Sciatic nerve (tissue), 2 donors: Measurements from ENCODE around the gene SLC25A23. TPM values are rescaled to one million over a fixed set of nuclear protein-coding genes. Genes with fewer than 3 reads are reported as not detected.

Source experiments
- ATAC-seq: fragments of 200-7000 bp; cut with Tn5 transposase; one replicate; pipeline ENCODE4 v1.9.1; 2020; ENCODE audit warnings: mild to moderate bottlenecking, moderate library complexity
- DNase-seq: peaks from one replicate; pipeline ENCODE4 v3.0.0-alpha.2; 2020; ENCODE audit warnings: low spot score
- intact Hi-C: fragments of 100-400 bp; cut with DNase I; formaldehyde crosslinking; loops from one replicate; pipeline ENCODE4 v1.14.2; 2022
- total RNA-seq: library from RNA; stranded (reverse); fragmentation: NEBNext Ultra II Directional; extraction: Animal tissue kit (Norgen Biotek cat#: 25700); gene quantifications from one replicate; pipeline ENCODE4 v1.2.1, GENCODE V29; 2021
- donor health status: DM: no; HTN: no; CAD: no.
- donor health status: DM: no; HTN: no; CAD: no.

Gene SLC25A23
- total RNA-seq, 1 donor from 2014 or later: 61.9 TPM

DNA sequence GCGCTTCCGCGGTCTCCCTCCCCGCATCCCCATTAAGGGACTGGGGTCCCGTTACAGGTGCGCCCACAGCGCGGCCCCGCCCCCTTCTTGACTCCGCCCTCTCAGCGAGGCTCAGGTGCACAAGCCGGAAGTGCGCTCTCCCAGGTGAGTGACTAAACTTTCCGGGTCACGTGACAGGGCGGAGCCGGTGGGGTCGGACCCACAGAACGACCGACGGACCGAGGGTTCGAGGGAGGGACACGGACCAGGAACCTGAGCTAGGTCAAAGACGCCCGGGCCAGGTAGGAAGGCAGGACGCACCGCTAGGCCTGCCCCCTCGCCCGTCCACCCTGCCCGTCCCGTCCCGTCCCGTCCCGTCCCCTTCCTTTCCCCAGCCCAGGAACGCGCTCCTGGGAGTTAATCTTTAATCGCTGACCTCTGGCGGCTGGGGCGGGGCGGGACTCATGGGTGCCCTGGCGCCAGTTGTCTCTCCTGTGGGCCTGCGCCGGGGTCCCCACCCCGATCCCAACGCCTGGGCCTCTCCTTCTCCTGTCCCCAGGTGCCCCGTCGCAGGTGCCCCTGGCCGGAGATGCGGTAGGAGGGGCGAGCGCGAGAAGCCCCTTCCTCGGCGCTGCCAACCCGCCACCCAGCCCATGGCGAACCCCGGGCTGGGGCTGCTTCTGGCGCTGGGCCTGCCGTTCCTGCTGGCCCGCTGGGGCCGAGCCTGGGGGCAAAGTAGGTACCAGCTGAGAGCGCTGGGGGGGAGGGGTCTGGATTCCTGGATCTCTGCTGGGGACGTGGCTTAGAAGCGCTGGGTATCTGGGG, 4.7 kb upstream of the SLC25A23 start, which contains the start of gene CRB3:
TSS of gene CRB3 (plus strand) at position 202 of the 804 bp plus-strand sequence. CDS start at position 633, 431 bp downstream.
- no peak for DNase-seq
- no peak for ATAC-seq
- intact Hi-C loops: no loop called here

DNA sequence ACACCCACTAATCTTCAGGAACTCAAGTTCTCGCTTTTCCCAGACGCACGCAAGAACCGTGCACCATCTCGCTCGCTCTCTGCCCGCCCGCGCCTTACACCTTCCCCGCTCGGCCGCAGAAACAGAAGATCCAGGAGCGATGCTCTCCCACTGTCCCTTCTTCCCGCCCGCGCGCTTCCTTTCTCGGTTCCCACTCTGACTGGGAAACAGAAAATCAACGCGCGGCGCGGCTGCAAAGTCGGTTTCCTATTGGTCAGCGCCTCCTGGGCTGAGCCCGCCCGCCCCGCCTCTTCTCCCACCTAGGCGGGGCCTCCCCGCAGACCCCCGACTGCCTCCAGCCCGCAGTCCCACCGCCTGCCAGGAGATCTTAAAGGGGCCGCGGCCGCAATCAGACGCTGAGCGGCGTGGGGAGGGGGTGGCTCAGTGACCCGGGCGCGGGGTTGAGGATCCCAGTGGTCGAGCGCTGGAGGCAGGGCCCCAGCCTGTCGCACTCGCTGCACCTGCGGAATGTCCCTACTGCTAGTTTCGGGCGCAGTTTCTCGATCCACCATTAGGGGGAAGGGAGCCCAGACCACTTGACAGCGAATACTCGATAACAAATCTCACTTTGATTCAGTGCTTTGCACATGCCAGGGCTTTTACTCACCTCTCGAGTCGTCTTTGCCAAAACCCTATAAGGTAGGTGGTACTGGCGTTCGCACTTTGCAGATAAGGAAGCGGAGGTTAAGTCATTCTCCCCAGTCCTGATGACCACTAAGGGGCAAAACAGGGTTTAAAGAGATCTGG, 700 bp upstream of the SLC25A23 start:
- intact Hi-C loops: no loop called here
- ATAC-seq: peak; percentile 97
- peak; percentile 98 for DNase-seq

DNA sequence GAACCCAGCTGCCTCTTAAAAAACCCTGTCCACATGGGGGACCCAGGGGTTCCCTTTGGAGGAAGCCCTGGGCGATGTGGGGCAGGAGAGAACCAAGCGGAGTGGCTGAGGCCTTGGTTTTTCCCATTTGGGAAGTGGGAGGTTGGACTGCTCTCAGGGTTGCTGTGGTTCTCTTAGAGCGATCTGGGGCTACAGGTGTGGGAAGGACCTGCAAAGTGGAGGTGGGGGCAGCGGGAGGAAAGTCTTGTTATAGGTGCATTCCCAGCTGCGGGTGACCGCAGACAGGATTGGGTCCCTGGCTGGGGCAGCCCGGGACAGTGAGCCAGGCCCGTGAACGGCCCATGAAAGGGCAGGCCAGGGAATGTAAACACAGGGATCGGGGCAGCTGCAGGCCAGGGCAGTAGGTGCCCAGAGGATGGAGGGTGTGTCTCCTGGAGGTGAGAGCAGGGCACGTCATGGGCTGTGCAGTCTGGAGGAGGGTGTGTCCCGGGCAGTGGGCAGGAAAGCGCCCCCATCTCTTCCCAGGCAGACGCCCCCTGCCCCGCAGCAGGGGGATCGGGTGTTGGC, 814 bp downstream of the SLC25A23 start:
- no peak for ATAC-seq
- DNase-seq: no peak
- intact Hi-C loops: no loop called here

DNA sequence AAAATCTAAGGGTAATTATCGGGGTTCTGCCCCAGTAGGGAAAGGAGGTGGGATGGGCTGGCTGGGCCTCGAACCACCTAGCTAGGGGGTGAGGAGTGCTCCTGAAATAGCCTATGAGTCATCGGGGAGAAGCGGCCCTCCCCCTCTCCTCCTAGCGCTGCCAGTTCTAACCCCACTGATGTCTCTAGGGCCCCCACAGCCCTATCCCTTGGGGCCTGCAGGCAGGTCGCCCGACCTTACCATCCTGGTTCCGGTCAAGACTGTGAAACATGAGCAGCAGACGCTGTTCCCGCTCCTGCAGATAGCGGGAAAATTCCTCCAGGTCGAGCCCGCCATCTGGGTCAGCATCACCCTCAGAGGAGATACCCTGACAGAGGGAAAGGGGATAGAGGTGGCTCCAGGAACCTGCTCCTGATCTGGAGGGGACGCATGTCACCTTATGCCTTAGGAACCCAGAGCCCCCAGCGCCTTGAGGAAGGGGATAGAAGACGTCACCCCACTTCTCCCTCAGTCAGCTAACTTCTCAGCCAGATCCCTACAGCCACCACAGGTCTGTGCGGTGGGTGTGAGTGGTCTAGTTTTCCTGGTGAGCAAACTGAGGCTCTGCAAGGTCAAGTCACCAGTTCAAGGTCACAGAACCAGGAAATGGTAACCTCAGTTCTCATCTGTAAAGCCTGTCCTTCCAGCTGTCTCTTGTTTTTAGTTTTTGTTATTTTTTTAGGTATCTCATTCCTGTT, 1.5 kb downstream of the SLC25A23 start:
- DNase-seq (no peak), ATAC-seq (no peak)
- intact Hi-C loops: loop anchor here (2.0 kb wide), 1 partner anchor 31 kb away; no protein-coding TSS in a partner anchor

DNA sequence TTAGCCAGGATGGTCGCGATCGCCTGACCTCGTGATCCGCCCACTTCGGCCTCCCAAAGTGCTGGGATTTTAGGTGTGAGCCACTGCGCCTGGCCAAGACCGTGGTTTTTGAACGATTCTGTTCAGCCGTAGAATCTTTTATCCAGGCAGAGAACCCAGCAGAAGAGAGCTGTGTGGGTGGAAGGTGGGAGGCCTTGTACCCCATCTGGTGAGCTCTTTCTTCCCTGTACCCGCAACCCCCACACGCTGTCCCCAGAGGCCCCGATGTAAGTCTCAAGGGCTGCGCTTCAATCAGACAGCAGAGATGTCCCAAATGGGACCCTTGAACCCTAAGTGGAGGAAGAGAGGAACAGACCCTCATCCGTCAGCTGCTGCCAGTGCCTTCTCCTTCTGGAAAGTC, 3.7 kb downstream of the SLC25A23 start:
- ATAC-seq (no peak), DNase-seq (no peak)
- intact Hi-C loops: loop anchor here (2.0 kb wide), 1 partner anchor 29 kb away; no protein-coding TSS in a partner anchor

DNA sequence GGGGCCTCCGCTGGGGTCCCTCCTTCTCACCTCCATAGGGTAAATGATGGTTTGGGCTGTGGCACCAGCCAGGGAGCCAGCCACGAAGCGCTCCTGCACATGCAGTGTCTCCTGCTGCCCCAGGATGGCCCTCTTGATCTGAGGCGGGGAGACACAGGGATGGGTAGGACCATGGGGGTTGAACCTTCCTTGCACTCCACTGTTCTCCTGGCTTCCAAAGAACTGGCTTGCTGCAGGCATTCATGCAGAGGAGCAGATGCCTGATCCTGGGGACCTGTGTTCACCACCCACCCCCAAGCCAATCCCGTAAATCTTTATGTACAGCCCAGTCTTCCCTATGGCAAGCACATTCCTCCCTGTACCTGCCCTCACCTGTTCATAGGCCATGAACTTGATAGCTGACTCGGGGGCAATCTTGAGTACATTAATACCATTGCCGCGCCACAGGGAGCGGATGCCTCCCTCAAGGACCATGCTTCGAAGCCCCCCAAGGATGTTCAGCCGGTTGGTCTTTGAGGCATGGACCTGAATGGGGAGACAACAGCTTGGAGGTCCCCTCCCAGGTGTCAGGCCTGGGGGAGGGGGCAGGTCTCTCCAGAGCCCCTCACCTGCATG, 5.5 kb downstream of the SLC25A23 start:
- ATAC-seq: no peak
- intact Hi-C loops: no loop called here
- no peak for DNase-seq

DNA sequence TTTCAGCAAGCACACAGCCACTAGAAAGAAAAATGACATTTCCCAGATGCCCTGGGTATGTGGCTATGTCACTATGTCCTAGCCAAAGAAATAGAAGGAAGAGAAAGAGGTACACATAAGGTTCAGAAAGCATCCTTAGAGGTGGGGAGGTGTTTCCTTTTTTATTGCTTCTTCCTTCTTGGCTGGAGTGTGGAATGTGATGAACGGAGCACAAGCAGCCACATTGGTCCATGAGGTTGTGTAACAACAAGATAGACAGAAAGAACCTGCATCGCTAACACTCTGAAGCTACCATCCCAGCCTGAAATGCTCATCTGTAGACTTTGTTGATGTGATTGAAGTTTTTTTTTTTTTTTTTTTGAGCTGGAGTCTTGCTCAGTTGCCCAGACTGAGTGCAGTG, 6.7 kb downstream of the SLC25A23 start:
- DNase-seq (no peak), ATAC-seq (no peak)
- intact Hi-C loops: no loop called here

DNA sequence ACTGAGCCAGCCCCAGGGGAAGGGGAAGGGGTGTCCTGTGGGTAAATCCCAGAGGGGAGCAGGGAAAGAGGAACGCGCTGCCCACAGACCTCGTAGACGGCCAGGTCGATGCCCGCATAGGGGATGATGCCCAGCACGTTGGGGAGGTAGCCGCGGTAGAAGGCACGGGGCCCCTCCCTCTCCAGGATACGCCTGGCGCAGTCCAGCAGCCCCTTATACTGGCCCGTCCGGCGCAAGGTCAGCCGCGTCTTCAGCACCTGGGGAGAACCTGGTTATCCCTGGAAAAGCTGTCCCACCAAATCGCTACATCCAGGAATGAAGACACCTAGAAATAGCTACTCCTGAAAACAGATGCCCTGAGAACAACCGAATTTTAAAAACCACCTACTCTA, 7.4 kb downstream of the SLC25A23 start:
- no peak for DNase-seq
- ATAC-seq: no peak
- intact Hi-C loops: no loop called here

DNA sequence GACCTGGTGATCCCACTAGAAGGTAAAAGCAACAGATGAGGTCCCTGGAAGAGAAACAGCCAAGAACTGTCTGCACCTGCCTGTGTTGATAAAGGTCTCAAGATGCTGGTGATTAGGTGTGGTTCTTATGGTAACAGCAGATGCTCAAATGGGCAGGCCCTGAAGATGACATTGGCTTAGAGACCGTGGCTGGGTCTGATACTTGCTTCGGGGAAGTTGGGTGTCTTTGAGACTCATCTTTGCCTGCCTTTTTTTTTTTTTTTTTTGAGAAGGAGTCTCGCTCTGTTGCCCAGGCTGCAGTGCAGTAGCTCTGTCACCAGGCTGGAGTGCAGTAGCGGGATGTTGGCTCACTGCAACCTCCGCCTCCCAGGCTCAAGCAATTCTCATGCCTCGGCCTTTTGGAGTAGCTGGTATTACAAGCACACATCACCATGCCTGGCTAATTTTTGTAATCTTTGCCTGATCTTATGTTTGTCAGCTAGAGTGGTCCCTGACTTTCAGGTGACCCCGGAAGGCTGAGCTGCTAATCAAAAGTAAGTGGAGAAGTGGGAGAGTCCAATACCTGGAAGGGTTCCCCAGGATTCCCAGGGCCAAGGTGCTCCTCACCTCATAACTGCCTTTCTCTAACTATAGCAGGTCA, 7.9 kb downstream of the SLC25A23 start:
- intact Hi-C loops: no loop called here
- no peak for ATAC-seq
- DNase-seq: no peak

DNA sequence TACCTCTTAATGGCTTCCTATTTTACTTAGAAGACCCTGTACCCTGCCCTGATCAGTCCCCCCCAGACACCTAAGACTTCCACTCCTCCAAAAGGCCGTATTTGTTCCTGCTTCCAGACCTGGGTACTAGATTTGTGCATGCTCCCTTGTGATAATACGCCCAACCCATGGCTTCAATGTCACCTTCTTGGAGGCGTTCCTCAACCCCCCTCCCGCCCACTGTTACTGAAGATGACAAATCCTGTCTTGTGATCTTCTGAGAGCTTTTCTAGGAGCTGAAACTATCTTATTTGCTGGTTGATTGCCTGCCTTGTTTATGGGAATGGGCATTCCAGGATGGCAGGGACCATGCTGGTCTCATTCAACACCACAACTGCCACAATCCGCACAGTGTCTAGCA, 9.4 kb downstream of the SLC25A23 start:
- intact Hi-C loops: no loop called here
- ATAC-seq (no peak), DNase-seq (no peak)

DNA sequence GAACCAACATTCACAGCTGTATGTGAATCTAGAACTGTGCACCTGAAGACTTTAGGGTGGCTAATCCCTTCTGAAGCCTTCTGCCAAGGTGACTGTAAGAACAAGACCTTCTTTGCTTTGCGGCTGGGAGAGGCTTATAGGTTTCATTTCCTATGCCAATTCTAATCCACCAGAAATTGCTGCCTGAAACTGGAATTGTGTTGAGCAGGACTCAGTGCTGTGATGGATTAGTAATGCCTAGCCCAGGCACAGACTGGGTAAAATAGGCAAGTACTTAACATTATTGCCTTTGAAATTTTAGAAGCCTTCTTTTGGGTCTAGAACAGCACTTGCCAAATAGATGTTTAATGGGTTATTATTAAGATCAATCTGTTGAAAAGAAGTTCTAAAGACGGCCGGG, 11.5 kb downstream of the SLC25A23 start:
- no peak for ATAC-seq
- no peak for DNase-seq
- intact Hi-C loops: no loop called here

DNA sequence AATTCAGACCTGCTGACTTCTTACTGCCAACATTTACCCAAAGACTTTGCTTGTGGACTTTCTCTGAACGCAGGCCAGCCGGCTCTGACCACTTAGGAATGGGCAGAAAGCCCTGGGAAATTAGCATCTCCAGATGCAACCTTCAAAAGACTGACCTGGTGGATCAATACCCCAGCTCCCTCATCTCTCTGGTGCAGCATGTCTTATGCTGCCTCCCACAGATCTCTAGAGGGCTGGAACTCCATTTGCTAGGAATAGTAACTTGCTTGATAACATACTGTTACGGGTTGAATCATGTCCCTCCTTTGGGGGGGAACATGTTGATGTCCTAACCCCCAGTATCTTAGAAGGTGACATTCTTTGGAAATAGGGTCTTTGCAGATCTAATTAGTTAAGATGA, 13.1 kb downstream of the SLC25A23 start:
- no peak for ATAC-seq
- no peak for DNase-seq
- intact Hi-C loops: no loop called here

DNA sequence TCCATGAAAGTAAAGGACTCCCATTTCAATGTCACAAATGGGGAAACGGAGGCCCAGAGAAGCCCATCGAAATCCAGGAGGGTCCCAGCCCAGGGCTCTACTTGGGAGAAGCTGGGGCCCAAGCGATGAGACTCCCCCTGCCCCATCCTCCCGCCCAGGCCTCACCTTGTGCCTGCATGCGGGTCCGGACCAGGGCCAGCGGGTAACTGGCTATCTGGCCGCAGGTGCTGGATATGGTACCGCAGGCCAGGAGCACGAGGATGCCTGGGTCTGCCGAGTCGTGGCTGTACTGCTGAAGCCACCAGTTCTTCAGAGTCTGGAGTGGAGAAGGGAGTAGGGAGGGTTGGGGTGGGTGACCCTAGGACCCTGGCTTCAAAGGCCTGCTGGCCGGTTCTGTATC, 15.6 kb downstream of the SLC25A23 start:
- DNase-seq (no peak), ATAC-seq (no peak)
- intact Hi-C loops: no loop called here

DNA sequence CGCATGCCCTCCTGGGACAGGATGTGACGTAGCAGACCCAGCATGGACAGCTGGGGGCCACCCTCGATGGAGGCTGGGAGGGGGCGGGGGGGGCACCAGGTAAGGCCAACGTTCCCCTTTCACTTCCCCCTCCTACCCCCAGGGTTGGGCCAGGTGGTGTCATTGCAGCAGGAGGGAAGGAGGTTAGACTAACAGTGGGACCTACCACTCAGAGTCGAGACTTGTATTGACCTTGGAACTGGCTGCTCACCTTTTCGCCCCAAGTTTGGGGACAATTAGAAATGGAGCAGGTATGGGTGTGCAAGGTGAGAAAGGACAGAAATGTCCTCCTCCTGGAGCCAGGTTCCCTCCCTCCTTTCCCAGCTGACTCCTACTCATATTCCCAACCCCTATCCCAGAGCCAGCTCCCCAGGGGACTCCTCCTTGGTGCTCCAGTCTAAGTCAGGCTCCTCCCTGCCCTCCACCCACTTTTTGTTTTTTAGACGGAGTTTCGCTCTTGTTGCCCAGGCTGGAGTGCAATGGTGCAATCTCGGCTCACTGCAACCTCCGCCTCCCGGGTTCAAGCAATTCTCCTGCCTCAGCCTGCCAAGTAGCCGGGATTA, 17.4 kb downstream of the SLC25A23 start:
- intact Hi-C loops: no loop called here
- DNase-seq (no peak), ATAC-seq (no peak)

DNA sequence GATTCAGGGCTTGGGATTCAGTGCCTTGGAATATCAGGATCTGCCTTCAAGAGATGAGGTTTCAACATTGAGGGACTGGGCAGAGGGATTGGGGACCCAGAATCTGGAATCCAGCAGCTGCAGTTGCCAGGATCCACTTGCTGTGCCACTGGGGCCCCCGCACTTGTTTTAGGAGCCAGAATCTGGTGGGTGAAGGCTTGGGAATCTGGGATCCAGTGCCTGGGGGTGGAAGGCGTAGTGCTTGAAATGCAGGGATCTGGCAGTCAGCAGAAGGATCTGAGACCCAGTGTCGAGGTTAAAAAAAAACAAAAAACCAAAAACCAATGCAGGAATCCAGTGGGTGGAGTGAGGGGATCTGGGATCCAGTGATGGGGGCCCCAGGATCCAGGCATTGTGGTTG, 18.7 kb downstream of the SLC25A23 start:
- DNase-seq: no peak
- no peak for ATAC-seq
- intact Hi-C loops: no loop called here

DNA sequence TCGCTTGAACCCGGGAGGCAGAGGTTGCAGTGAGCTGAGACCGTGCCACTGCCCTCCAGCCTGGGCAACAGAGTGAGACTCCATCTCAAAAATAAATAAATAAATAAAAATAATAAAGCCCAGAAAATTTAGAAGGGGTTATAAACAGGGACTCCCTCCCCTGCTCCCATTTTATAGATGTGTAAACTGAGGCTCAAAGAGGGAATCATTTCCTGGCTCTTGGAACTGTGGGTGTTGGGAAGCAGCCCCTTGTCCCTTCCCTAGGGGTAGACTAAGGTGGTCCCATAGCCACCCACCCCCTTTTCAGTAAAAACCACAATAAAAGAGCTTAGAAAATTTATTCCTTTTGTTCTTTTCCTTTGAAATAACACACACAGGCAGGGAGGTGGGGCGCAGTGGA, 19.8 kb downstream of the SLC25A23 start:
- DNase-seq (no peak), ATAC-seq (no peak)
- intact Hi-C loops: no loop called here

DNA sequence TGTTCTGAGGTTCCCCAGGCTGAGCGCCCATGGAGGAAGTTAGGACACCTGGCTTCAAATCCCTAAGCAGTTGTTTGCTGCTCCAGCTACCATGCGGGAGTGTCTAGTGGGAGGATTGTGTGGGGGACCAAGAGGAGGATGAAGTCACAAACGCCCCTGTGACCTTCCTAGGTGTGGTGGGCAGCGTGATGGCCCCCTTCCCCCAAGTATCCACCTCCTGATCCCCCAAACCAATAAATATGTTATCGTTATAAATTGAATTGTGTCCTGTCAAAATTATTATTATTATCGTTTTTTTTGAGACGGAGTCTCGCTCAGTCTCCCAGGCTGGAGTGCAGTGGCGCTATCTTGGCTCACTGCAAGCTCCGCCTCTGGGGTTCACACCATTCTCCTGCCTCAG, 25.9 kb downstream of the SLC25A23 start, which contains the start of gene SLC25A41:
TSS of gene SLC25A41 (minus strand) at position 101 of the 400 bp plus-strand sequence. CDS start at position 31, 70 bp downstream.
- ATAC-seq: no peak
- intact Hi-C loops: no loop called here
- DNase-seq: no peak

DNA sequence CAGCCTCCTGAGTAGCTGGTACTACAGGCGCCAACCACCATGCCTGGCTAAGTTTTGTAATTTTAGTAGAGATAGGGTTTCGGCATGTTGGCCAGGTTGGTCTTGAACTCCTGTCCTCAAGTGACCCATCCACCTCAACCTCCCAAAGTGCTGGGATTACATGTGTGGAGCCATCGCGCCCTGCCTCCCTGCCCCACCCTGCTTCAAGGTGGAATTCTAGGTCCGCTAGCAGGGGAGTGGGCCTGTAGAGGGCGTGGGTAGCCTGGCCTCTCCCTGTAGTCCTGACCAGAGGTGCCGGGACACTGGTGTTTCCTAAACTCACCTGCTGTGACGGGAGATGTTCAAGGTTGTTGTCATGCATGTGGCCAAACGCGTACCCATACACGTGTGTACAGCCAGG, 26.4 kb downstream of the SLC25A23 start:
- intact Hi-C loops: no loop called here
- no peak for DNase-seq
- ATAC-seq: no peak
